Activated T-helper 9 cell treated with anti-CD3 and anti-CD28 coated beads, Interleukin-2, amount 50 U/mL, for 16 hours (primary cell): ENCODE data around the gene PLEKHH3.
"Not testable (repeated sequence)": the region's sequence is repeated elsewhere in the genome, so short reads cannot be mapped to it uniquely, and the experiment has no call there.

Source experiments
- DNase-seq: peaks from one replicate; pipeline ENCODE4 v3.0.0-alpha.2; 2020; ENCODE audit warnings: low read depth

PLEKHH3 gene

GRCh38 chr17:42672038-42672437 lies 4.8 kb downstream of the PLEKHH3 start:
- DNase-seq = no peak

GRCh38 chr17:42670789-42671657 lies 5.8 kb downstream of the PLEKHH3 start:
- DNase-seq = no peak

GRCh38 chr17:42669977-42670788 lies 6.6 kb downstream of the PLEKHH3 start:
- peak; percentile 36 for DNase-seq

GRCh38 chr17:42669705-42669976 lies 7.2 kb downstream of the PLEKHH3 start:
- DNase-seq = no peak

GRCh38 chr17:42667088-42667951 lies 9.5 kb downstream of the PLEKHH3 start:
- DNase-seq = no peak

- not testable (repeated sequence) for DNase-seq
These were observed 10.7 kb downstream of the PLEKHH3 start for GRCh38 chr17:42666126-42666525.

- DNase-seq = no peak
These were observed 11.2 kb downstream of the PLEKHH3 start for GRCh38 chr17:42665581-42666001.

GRCh38 chr17:42660692-42661345 lies 16.0 kb downstream of the PLEKHH3 start:
- no peak for DNase-seq

- DNase-seq = not testable (repeated sequence)
These were observed 16.9 kb downstream of the PLEKHH3 start for GRCh38 chr17:42659932-42660274.

- peak; percentile 57 for DNase-seq
These were observed 17.5 kb downstream of the PLEKHH3 start, which contains the start of gene TUBG2 for GRCh38 chr17:42659079-42659931. TSS of gene TUBG2 (plus strand) at chr17:42659284. CDS start at chr17:42659504, 220 bp downstream.

GRCh38 chr17:42657824-42658588 lies 18.8 kb downstream of the PLEKHH3 start:
- no peak for DNase-seq

GRCh38 chr17:42655528-42655927 lies 21.3 kb downstream of the PLEKHH3 start:
- no peak for DNase-seq

- DNase-seq = no peak
These were observed 23.3 kb downstream of the PLEKHH3 start for GRCh38 chr17:42653179-42654124.

- DNase-seq = no peak
These were observed 25.4 kb downstream of the PLEKHH3 start for GRCh38 chr17:42651392-42651791.

- DNase-seq = no peak
These were observed 29.0 kb downstream of the PLEKHH3 start for GRCh38 chr17:42647778-42648177.

- no peak for DNase-seq
These were observed 34.5 kb downstream of the PLEKHH3 start for GRCh38 chr17:42642336-42642735.

- no peak for DNase-seq
These were observed 36.7 kb downstream of the PLEKHH3 start for GRCh38 chr17:42640121-42640520.

GRCh38 chr17:42639525-42640113 lies 37.2 kb downstream of the PLEKHH3 start:
- DNase-seq = no peak
